ENCODE results near the gene SDC4. TPM values are rescaled to one million over a fixed set of nuclear protein-coding genes. Genes with fewer than 3 reads are reported as not detected.

The SDC4 gene
- total and polyA plus RNA-seq, 3 donors from 2014 or later: 124 to 234 (median 191) TPM

DNA sequence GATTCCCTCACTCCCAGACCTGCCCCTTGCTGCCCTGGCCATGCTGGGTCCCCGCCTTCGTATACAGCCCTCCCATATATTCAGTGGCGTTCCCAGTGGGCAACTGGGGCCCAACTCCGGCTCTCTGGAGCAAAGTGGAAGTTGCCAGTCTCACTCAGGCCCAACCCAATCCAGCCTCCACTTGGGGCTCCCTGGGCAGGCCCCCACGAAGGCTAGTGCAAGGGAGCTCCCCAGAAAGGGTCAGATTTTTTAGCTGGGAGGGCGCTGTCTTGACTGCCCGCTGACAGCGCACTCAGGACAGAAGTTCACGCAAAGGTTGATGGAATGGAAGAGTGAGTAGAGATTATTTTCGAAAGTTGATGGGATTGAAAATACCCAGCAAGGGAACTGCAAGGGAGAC is 24.0 kb upstream of the SDC4 start:
- no peak for DNase-seq
- Histone ChIP-seq H3K36me3 (ENCODE audit: low read depth, missing control alignments) (no peaks in the 10 kb centered on the region), H3K4me3 (no peak overlapping the region), H3K9me3 (no peaks in the 10 kb centered on the region), H3K27ac (no peak overlapping the region), H3K27me3 (no peaks in the 10 kb centered on the region), H3K4me1 (peaks cover 3% of the 10 kb centered on the region)
- 61 to 73% methylated on average over 10 of the region's 10 CpGs for WGBS, 2 donors
- TF ChIP-seq POLR2A (IDR thresholded peaks at IDR 0.05): no peak
- TF ChIP-seq, protein P1, sequence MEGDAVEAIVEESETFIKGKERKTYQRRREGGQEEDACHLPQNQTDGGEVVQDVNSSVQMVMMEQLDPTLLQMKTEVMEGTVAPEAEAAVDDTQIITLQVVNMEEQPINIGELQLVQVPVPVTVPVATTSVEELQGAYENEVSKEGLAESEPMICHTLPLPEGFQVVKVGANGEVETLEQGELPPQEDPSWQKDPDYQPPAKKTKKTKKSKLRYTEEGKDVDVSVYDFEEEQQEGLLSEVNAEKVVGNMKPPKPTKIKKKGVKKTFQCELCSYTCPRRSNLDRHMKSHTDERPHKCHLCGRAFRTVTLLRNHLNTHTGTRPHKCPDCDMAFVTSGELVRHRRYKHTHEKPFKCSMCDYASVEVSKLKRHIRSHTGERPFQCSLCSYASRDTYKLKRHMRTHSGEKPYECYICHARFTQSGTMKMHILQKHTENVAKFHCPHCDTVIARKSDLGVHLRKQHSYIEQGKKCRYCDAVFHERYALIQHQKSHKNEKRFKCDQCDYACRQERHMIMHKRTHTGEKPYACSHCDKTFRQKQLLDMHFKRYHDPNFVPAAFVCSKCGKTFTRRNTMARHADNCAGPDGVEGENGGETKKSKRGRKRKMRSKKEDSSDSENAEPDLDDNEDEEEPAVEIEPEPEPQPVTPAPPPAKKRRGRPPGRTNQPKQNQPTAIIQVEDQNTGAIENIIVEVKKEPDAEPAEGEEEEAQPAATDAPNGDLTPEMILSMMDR (IDR thresholded peaks at IDR 0.05): no peak
- intact Hi-C loops (cut with DNase I; ENCODE audit: low total_unique reads): no loop called here

DNA sequence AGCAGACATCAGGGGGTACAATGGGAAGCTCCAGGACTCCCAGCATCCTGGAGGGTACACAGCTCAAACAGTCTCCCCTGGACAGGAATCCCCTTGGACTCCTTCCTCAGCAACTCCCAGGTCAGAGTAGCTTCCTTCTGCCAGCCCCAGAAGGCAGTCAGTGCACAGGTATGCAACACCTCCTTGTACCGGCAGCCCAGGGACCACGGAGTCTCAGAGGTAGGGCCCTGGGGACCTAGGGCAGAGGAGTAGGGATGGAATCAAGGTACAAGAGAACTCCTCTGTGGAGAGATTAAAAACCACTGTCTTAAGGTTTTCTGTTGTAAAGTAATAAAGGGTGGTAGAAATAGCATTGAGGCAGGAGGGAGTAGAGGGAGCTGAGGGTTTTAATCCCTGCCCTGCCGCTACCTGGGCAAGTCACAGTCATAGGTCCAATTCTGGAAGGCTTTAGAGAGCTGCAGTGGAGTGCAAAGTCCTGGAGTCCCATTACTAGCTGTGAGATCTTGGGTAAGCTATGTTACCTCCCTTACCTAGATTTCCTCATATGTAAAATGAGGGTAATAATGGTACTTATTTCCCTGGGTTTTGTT is 22.4 kb upstream of the SDC4 start:
- H3K27me3 ChIP-seq: no peaks in the 10 kb centered on the region
- TF ChIP-seq, protein P1 (IDR thresholded peaks at IDR 0.05): no peak
- no peak for TF ChIP-seq POLR2A (IDR thresholded peaks at IDR 0.05)
- no peaks in the 10 kb centered on the region for H3K9me3 ChIP-seq
- H3K4me3 ChIP-seq: no peak overlapping the region
- intact Hi-C loops (cut with DNase I; ENCODE audit: low total_unique reads): no loop called here
- no peaks in the 10 kb centered on the region for H3K36me3 ChIP-seq (ENCODE audit: low read depth, missing control alignments)
- H3K27ac ChIP-seq: no peak overlapping the region
- WGBS, 2 donors: 60 to 93% methylated on average over 3 of the region's 3 CpGs
- no peak for DNase-seq
- H3K4me1 ChIP-seq: peaks cover 3% of the 10 kb centered on the region

DNA sequence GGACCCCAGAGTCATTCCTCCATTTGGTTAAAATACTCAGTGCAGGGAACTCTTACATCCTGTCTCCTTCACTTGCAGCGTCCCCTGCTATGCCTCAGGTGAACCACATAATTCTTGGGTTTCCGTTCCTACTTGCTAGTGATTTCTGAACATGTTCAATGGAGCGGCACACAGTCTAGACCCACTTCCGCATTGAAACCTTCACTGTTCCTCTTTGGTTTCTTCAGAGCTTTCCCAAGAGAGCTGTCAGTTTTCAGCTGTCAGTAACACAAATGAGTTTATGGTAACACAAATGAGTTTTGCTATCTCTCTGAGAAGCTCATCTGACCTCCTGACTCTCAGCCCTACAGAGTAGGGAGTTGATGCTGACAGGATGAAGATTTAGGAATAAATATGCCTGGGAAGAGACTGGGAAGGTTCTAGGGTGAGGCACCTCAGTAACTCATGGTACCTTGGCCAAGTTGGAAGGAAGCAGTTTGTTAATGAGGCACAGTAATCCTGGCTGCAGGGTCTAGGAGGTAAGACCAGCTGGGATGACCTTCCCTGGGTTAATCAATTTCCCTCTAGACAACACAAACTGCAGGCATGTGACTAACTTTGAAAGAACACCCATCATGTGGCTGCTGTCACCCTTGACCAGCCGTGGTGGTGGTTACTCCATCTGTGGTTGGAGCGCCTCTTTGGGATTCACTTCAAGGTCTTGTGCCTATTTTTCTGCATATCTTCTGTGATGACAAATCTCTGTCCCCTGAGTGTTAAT is 20.2 kb upstream of the SDC4 start:
- 78 to 90% methylated on average over 6 of the region's 6 CpGs for WGBS, 2 donors
- TF ChIP-seq, protein P1 (IDR thresholded peaks at IDR 0.05): no peak
- no peak for TF ChIP-seq POLR2A (IDR thresholded peaks at IDR 0.05)
- H3K36me3 ChIP-seq (ENCODE audit: low read depth, missing control alignments): no peaks in the 10 kb centered on the region
- no peak overlapping the region for H3K4me3 ChIP-seq
- no peak overlapping the region for H3K27ac ChIP-seq
- H3K27me3 ChIP-seq: no peaks in the 10 kb centered on the region
- intact Hi-C loops (cut with DNase I; ENCODE audit: low total_unique reads): no loop called here
- H3K4me1 ChIP-seq: peaks cover 9% of the 10 kb centered on the region
- DNase-seq: no peak
- no peaks in the 10 kb centered on the region for H3K9me3 ChIP-seq

DNA sequence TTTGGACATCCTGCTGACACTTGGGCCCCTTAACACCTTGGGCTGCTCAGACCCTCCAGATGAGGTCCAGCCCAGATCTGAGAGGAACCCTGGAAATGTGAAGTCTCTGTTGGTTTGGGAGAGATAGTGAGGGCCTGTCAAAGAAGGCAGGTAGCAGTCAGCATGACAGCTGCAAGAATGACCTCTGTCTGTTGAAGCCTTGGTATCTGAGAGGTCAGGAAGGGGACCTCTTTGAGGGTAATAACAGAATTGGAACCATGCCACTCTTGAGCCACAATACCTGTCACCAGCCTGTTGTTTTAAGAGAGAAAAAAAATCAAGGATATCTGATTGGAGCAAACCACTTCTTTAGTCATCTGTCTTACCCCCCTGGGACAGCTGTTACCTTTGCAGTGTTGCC is 18.9 kb upstream of the SDC4 start:
- no peak for DNase-seq
- TF ChIP-seq, protein P1 (IDR thresholded peaks at IDR 0.05): no peak
- TF ChIP-seq POLR2A (IDR thresholded peaks at IDR 0.05): no peak
- Histone ChIP-seq H3K4me1 (peaks cover 6% of the 10 kb centered on the region), H3K27me3 (no peaks in the 10 kb centered on the region), H3K4me3 (no peak overlapping the region), H3K27ac (no peak overlapping the region), H3K9me3 (no peaks in the 10 kb centered on the region), H3K36me3 (ENCODE audit: low read depth, missing control alignments) (no peaks in the 10 kb centered on the region)
- intact Hi-C loops (cut with DNase I; ENCODE audit: low total_unique reads): no loop called here

DNA sequence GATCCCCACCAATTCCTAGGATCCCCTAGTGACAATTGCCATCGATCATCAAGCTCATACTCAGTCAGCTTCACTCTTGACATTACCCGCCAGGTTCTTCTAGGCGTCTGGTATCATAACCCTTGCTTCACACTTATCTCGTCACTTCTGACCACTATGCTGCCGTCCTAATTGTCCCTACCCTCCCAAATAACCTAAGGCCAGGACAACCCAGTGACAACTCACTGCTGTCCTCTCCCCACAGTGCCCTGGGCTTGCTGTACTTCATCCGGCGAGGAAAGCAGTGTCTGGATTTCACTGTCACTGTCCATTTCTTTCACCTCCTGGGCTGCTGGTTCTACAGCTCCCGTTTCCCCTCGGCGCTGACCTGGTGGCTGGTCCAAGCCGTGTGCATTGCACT is 18.4 kb upstream of the SDC4 start:
- Histone ChIP-seq H3K4me3 (no peak overlapping the region), H3K36me3 (ENCODE audit: low read depth, missing control alignments) (no peaks in the 10 kb centered on the region), H3K27ac (no peak overlapping the region), H3K4me1 (peaks cover 6% of the 10 kb centered on the region), H3K27me3 (no peaks in the 10 kb centered on the region), H3K9me3 (no peaks in the 10 kb centered on the region)
- intact Hi-C loops (cut with DNase I; ENCODE audit: low total_unique reads): no loop called here
- no peak for TF ChIP-seq POLR2A (IDR thresholded peaks at IDR 0.05)
- TF ChIP-seq, protein P1 (IDR thresholded peaks at IDR 0.05): no peak
- WGBS, 2 donors: 84 to 95% methylated on average over 11 of the region's 11 CpGs
- DNase-seq: no peak

Data from testis (tissue), 3 donors.